Astrocyte of the spinal cord (primary cell): ENCODE results near the gene GTSF1L.
A peak's percentile ranks its signal among the peaks of the same experiment; 100 is the strongest.

Source experiments
- DNase-seq: peaks from one replicate; pipeline ENCODE4 v3.0.0; 2011; ENCODE audit warnings: low read depth, low spot score
- H3K4me3 ChIP-seq: 2 replicates; pipeline ENCODE4 v1.5.1; 2011; ENCODE audit warnings: low read depth, mild to moderate bottlenecking, low read length, moderate library complexity
- in situ Hi-C: cut with HindIII; loops from 2 replicates; pipeline ENCODE4 v1.10.0; 2017; ENCODE audit warnings: low sequenced_read_pairs
- TF ChIP-seq, protein P1 (sequence below): IDR thresholded peaks from 2 replicates; pipeline ENCODE4 v1.5.1; 2012; ENCODE audit warnings: low read depth, mild to moderate bottlenecking, low read length, inconsistent platforms

Gene GTSF1L

DNA sequence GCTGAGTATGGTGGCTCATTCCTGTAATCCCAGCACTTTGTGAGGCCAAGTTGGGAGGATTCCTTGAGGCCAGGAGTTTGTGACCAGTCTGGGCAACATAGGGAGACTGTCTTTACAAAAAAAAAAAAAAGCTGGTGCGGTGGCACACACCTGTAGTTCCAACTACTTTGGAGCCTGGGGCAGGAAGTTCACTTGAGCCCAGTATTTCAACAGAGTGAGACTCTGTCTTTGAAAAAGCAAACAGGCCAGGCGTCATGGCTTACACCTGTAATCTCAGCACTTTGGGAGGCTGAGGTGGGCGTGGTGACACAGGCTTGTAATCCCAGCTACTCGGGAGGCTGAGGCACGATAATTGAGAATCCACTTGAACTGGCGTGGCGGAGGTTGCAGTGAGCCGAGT is 31.2 kb downstream of the GTSF1L start:
- TF ChIP-seq, protein P1, sequence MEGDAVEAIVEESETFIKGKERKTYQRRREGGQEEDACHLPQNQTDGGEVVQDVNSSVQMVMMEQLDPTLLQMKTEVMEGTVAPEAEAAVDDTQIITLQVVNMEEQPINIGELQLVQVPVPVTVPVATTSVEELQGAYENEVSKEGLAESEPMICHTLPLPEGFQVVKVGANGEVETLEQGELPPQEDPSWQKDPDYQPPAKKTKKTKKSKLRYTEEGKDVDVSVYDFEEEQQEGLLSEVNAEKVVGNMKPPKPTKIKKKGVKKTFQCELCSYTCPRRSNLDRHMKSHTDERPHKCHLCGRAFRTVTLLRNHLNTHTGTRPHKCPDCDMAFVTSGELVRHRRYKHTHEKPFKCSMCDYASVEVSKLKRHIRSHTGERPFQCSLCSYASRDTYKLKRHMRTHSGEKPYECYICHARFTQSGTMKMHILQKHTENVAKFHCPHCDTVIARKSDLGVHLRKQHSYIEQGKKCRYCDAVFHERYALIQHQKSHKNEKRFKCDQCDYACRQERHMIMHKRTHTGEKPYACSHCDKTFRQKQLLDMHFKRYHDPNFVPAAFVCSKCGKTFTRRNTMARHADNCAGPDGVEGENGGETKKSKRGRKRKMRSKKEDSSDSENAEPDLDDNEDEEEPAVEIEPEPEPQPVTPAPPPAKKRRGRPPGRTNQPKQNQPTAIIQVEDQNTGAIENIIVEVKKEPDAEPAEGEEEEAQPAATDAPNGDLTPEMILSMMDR, result no peak
- in situ Hi-C loops, result no loop called here
- DNase-seq, result no peak

GRCh38 chr20:43694763-43695162 is 32.0 kb downstream of the GTSF1L start:
- H3K4me3 ChIP-seq, result no peak overlapping the region
- TF ChIP-seq, protein P1, result no peak
- in situ Hi-C loops, result no loop called here
- no peak for DNase-seq

More for the DNA sequence above, 31.2 kb downstream of the GTSF1L start:
- H3K4me3 ChIP-seq, result no peak overlapping the region

GRCh38 chr20:43691928-43692524 is 34.8 kb downstream of the GTSF1L start:
- TF ChIP-seq, protein P1, result peak; percentile 70
- DNase-seq, result peak; percentile 25
- in situ Hi-C loops, result no loop called here
- no peak overlapping the region for H3K4me3 ChIP-seq

DNA sequence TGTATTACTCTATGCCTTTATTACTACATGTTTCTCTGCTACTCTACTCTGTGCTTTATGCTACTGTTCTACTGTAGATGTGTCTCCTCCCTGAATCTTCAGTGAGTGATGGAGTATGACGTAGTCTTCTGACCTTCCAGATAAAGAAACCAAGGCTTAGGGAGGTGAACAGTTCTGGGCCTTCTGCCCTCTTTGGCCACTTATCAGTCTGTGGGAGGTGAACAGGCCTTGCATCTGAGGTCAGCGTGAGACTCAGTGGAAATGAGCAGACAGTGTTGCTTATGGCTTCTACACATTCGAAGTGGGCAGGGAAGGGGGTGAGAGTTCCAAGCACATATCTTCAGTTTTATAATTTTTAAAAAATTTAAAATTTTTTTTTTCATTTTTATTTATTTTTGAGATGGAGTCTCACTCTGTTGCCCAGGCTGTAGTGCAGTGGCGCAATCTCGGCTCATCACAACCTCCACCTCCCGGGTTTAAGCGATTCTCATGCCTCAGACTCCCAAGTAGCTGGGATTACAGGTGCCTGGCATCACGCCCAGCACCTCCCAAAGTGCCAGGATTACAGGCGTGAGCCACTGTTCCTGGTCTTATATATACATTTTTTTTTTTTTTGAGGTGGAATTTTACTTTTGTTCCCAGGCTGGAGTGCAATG is 35.7 kb downstream of the GTSF1L start:
- DNase-seq, result no peak
- H3K4me3 ChIP-seq, result no peak overlapping the region
- in situ Hi-C loops, result no loop called here
- TF ChIP-seq, protein P1, result no peak

GRCh38 chr20:43689165-43689564 is 37.6 kb downstream of the GTSF1L start:
- in situ Hi-C loops, result no loop called here
- TF ChIP-seq, protein P1, result no peak
- DNase-seq, result no peak
- H3K4me3 ChIP-seq, result no peak overlapping the region

DNA sequence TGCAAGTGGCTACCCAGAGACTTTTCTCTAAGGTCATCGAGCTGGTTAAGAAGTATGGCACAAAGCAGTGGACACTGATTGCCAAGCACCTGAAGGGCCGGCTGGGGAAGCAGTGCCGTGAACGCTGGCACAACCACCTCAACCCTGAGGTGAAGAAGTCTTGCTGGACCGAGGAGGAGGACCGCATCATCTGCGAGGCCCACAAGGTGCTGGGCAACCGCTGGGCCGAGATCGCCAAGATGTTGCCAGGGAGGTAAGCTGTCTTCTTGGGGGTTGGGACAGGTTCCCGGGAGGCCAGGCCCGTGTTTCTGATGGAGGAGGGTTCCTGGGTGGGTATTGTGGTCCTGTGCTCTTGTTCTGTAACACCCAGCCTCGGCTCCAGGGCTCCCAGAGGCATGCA is 40.0 kb downstream of the GTSF1L start:
- TF ChIP-seq, protein P1, result no peak
- no peak for DNase-seq
- in situ Hi-C loops, result no loop called here
- no peak overlapping the region for H3K4me3 ChIP-seq
